Activated CD4-positive, alpha-beta T cell treated with anti-CD3 and anti-CD28 coated beads, Interleukin-2, amount 50 U/mL, for 1 hour (primary cell): ENCODE measurements around the gene RGS21.

Experiments
- DNase-seq: peaks from one replicate; pipeline ENCODE4 v3.0.0-alpha.2; 2020

The RGS21 gene

GRCh38 chr1:192379554-192379953 lies 62.8 kb downstream of the RGS21 start:
- no peak for DNase-seq

GRCh38 chr1:192382758-192383157 lies 66.0 kb downstream of the RGS21 start:
- DNase-seq = no peak

GRCh38 chr1:192386051-192386650 lies 69.4 kb downstream of the RGS21 start:
- no peak for DNase-seq

- DNase-seq = no peak
Observed at GRCh38 chr1:192395211-192395610, 78.4 kb downstream of the RGS21 start.

- DNase-seq = no peak
Observed at GRCh38 chr1:192395895-192396294, 79.1 kb downstream of the RGS21 start.

- no peak for DNase-seq
Observed at GRCh38 chr1:192399161-192399560, 82.4 kb downstream of the RGS21 start.

GRCh38 chr1:192401825-192402224 lies 85.0 kb downstream of the RGS21 start:
- DNase-seq = no peak

GRCh38 chr1:192402571-192402970 lies 85.8 kb downstream of the RGS21 start:
- no peak for DNase-seq

GRCh38 chr1:192407206-192407605 lies 90.4 kb downstream of the RGS21 start:
- DNase-seq = no peak
